CD4-positive, alpha-beta T cell treated with Interleukin-6 at 100 ng/mL for 8 hours (primary cell): Measurements from ENCODE around the gene RHOXF2.

Experiments
- DNase-seq: peaks from one replicate; pipeline ENCODE4 v3.0.0-alpha.2; 2020; ENCODE audit warnings: mixed read lengths, low spot score

The RHOXF2 gene

GRCh38 chrX:120205816-120206753, 47.7 kb downstream of the RHOXF2 start:
- DNase-seq = no peak

- no peak for DNase-seq
Measured at GRCh38 chrX:120207009-120207605, 48.7 kb downstream of the RHOXF2 start.

GRCh38 chrX:120213438-120214265, 55.2 kb downstream of the RHOXF2 start:
- DNase-seq = peak; percentile 51
